ENCODE measurements around the gene GPC5.

DNA sequence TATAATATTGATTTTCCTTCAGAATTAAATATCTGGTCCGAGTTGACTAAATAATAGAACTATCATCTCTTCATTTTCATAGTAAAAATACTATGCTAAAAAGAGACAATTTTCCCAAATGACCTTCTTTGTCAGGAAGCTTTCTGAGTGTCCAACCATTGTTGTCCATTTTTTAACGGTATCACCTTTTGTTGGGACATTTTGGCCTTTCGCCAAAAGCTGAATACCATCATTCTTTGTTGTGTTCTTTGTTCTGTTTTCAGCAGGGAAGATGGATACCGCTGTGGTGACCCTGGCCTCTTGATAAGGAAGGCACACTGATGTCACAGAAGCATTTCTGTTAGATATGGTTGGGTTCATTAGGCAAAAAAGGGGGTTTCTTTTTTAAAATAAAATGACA is 1173.8 kb downstream of the GPC5 start:
- TF ChIP-seq, protein P1, sequence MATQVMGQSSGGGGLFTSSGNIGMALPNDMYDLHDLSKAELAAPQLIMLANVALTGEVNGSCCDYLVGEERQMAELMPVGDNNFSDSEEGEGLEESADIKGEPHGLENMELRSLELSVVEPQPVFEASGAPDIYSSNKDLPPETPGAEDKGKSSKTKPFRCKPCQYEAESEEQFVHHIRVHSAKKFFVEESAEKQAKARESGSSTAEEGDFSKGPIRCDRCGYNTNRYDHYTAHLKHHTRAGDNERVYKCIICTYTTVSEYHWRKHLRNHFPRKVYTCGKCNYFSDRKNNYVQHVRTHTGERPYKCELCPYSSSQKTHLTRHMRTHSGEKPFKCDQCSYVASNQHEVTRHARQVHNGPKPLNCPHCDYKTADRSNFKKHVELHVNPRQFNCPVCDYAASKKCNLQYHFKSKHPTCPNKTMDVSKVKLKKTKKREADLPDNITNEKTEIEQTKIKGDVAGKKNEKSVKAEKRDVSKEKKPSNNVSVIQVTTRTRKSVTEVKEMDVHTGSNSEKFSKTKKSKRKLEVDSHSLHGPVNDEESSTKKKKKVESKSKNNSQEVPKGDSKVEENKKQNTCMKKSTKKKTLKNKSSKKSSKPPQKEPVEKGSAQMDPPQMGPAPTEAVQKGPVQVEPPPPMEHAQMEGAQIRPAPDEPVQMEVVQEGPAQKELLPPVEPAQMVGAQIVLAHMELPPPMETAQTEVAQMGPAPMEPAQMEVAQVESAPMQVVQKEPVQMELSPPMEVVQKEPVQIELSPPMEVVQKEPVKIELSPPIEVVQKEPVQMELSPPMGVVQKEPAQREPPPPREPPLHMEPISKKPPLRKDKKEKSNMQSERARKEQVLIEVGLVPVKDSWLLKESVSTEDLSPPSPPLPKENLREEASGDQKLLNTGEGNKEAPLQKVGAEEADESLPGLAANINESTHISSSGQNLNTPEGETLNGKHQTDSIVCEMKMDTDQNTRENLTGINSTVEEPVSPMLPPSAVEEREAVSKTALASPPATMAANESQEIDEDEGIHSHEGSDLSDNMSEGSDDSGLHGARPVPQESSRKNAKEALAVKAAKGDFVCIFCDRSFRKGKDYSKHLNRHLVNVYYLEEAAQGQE (IDR thresholded peaks at IDR 0.05; ENCODE audit: insufficient read depth in 1 of 2, low read depth in 2 of 2, low read length in 2 of 2), result no peak
- TF ChIP-seq SIN3A (IDR thresholded peaks at IDR 0.05; ENCODE audit: borderline replicate concordance, insufficient read depth, low read length) (no peak), POLR2AphosphoS5 (IDR thresholded peaks at IDR 0.05; ENCODE audit: low read depth, low read length) (no peak), TAF1 (IDR thresholded peaks at IDR 0.05; ENCODE audit: borderline replicate concordance, insufficient read depth, low read length) (no peak), FOXP2 (optimal IDR thresholded peaks at IDR 0.05; ENCODE audit: borderline replicate concordance, extremely low read depth, extremely low read length, insufficient read depth) (no peak)

Measured in PFSK-1 (cell line).